Neural cell (in vitro differentiated cells): ENCODE results near the gene SCUBE2. TPM values are rescaled to one million over a fixed set of nuclear protein-coding genes. Genes with fewer than 3 reads are reported as not detected.
A peak's percentile ranks its signal among the peaks of the same experiment; 100 is the strongest.

Source experiments
- H2AFZ ChIP-seq: fragments of 200-600, 300-800 bp; sonication (generic), shearing (Covaris generic); 2 replicates; pipeline ENCODE4 v1.6.0; 2014; ENCODE audit warnings: low read depth, mild to moderate bottlenecking, antibody characterized with exemption, low read length, moderate library complexity
- H3F3A ChIP-seq: fragments of 200-600 bp; shearing (Covaris generic); 2 replicates; pipeline ENCODE4 v1.6.1; 2016; ENCODE audit warnings: mild to moderate bottlenecking, moderate library complexity, mixed read lengths, antibody characterized with exemption, low read length; ENCODE audit not compliant: insufficient read depth, poor library complexity, severe bottlenecking
- H3K27ac ChIP-seq: fragments of 200-600, 300-800 bp; sonication (generic), shearing (Covaris generic); 2 replicates; pipeline ENCODE4 v1.5.1; 2014; ENCODE audit warnings: mild to moderate bottlenecking, low read length, moderate library complexity
- H3K27me3 ChIP-seq: fragments of 300-800, 200-600 bp; sonication (generic), shearing (Covaris generic); 2 replicates; pipeline ENCODE4 v1.6.0; 2014; ENCODE audit warnings: mild to moderate bottlenecking, low read depth, low read length, moderate library complexity; ENCODE audit not compliant: insufficient read depth
- H3K36me3 ChIP-seq: fragments of 300-800, 200-600 bp; sonication (generic), shearing (Covaris generic); 2 replicates; pipeline ENCODE4 v1.5.1; 2014; ENCODE audit warnings: mild to moderate bottlenecking, antibody characterized with exemption, low read length, moderate library complexity; ENCODE audit not compliant: insufficient read depth
- H3K4me2 ChIP-seq: fragments of 300-800, 200-600 bp; sonication (generic), shearing (Covaris generic); 2 replicates; pipeline ENCODE4 v1.6.0; 2014; ENCODE audit warnings: mild to moderate bottlenecking, low read length
- H3K4me3 ChIP-seq: fragments of 300-800, 200-600 bp; sonication (generic), shearing (Covaris generic); 2 replicates; pipeline ENCODE4 v1.5.1; 2014; ENCODE audit warnings: mild to moderate bottlenecking, low read length, moderate library complexity
- H3K79me2 ChIP-seq: fragments of 200-600 bp; shearing (Covaris generic); replicated peaks from 2 replicates; pipeline ENCODE4 v1.6.0; 2014; ENCODE audit warnings: mild to moderate bottlenecking, low read length, moderate library complexity; ENCODE audit not compliant: insufficient read depth
- H3K9ac ChIP-seq: fragments of 300-800, 200-600 bp; sonication (generic), shearing (Covaris generic); 2 replicates; pipeline ENCODE4 v1.6.1; 2016; ENCODE audit warnings: mild to moderate bottlenecking, low read length, mixed read lengths
- H3K9me2 ChIP-seq: fragments of 200-600 bp; shearing (Covaris generic); 2 replicates; pipeline ENCODE4 v1.6.1; 2016; ENCODE audit warnings: mild to moderate bottlenecking, low read length, mixed read lengths; ENCODE audit not compliant: insufficient read depth
- H3K9me3 ChIP-seq: fragments of 200-600, 300-800 bp; sonication (generic), shearing (Covaris generic); 2 replicates; pipeline ENCODE4 v1.6.1; 2016; ENCODE audit warnings: mild to moderate bottlenecking, mixed run types, low read length, moderate library complexity, mixed read lengths
- H4K20me1 ChIP-seq: fragments of 200-600 bp; shearing (Covaris generic); 2 replicates; pipeline ENCODE4 v1.6.1; 2016; ENCODE audit warnings: mild to moderate bottlenecking, mixed run types; ENCODE audit not compliant: insufficient read depth
- EP300 ChIP-seq: fragments of 450-650 bp; conservative IDR thresholded peaks from 2 replicates; pipeline ENCODE4 v1.6.1; 2014; ENCODE audit warnings: antibody characterized with exemption, mild to moderate bottlenecking, moderate library complexity; ENCODE audit not compliant: poor library complexity, severe bottlenecking
- EZH2 ChIP-seq: fragments of 200-600, 300-800 bp; shearing (Covaris generic), sonication (generic); IDR thresholded peaks from 2 replicates; pipeline ENCODE4 v1.6.1; 2014; ENCODE audit warnings: antibody characterized with exemption, low read length, borderline replicate concordance, mild to moderate bottlenecking; ENCODE audit not compliant: insufficient read depth, poor library complexity, severe bottlenecking
- MXI1 ChIP-seq: fragments of 450-650 bp; conservative IDR thresholded peaks from 2 replicates; pipeline ENCODE4 v1.6.1; 2014; ENCODE audit warnings: antibody characterized with exemption, mild to moderate bottlenecking; ENCODE audit not compliant: poor library complexity, severe bottlenecking
- POLR2AphosphoS5 ChIP-seq: IDR thresholded peaks from 2 replicates; pipeline ENCODE4 v1.6.1; 2012
- RAD21 ChIP-seq: fragments of 450-650 bp; conservative IDR thresholded peaks from 2 replicates; pipeline ENCODE4 v1.6.1; 2014; ENCODE audit warnings: antibody characterized with exemption, mild to moderate bottlenecking, moderate library complexity
- SMC3 ChIP-seq: fragments of 450-650 bp; conservative IDR thresholded peaks from 2 replicates; pipeline ENCODE4 v1.6.1; 2014; ENCODE audit warnings: antibody characterized with exemption, mild to moderate bottlenecking, moderate library complexity; ENCODE audit not compliant: poor library complexity
- TAF1 ChIP-seq: IDR thresholded peaks from 2 replicates; pipeline ENCODE4 v1.6.1; 2012; ENCODE audit warnings: low read depth
- polyA plus RNA-seq: library from polyadenylated mRNA; depleted of rRNA; stranded (reverse); fragments of >200 nt; gene quantifications from 2 replicates; pipeline ENCODE4 v1.2.3, GENCODE V29; 2014
- TF ChIP-seq, protein P1 (sequence below): fragments of 450-650 bp; IDR thresholded peaks from 2 replicates; pipeline ENCODE4 v1.5.1; 2014; ENCODE audit warnings: antibody characterized with exemption, mild to moderate bottlenecking, moderate library complexity; ENCODE audit not compliant: poor library complexity, severe bottlenecking
- TF ChIP-seq, protein P2 (sequence below): IDR thresholded peaks from 2 replicates; pipeline ENCODE4 v1.6.1; 2012; ENCODE audit warnings: borderline replicate concordance

The SCUBE2 gene
- polyA plus RNA-seq, 1 donor from 2014 or later: 2.6 TPM

DNA sequence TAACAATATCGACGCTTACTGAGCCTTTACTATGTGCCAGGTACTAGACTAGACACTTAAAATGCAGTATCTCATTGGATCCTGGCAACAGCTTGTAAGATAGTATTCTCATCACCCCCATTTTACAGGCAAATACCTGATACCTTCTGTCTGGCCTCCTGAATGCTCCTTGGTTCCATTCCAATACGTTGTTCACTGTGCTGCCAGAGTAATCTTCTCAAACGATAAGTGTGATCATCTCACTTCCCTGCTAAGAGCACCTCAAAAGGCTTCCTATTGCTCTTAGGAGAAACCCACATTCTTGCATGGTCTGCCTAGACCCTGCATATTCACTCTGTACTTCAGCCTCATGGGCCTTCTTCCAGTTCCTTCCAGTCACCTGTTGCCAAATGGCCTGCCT, 86.3 kb downstream of the SCUBE2 start:
- Histone ChIP-seq H3K4me2 (no peak overlapping the region), H2AFZ (no peak overlapping the region), H3K27me3 (peaks cover 62% of the 10 kb centered on the region), H3K79me2 (no peaks in the 10 kb centered on the region), H3K9me3 (no peaks in the 10 kb centered on the region), H3K36me3 (no peaks in the 10 kb centered on the region), H3K27ac (no peak overlapping the region), H3K9ac (no peak overlapping the region), H3F3A (no peaks in the 10 kb centered on the region), H3K9me2 (no peaks in the 10 kb centered on the region), H3K4me3 (no peak overlapping the region), H4K20me1 (no peaks in the 10 kb centered on the region)
- TF ChIP-seq EZH2 (no peak), RAD21 (no peak), SMC3 (no peak), EP300 (no peak), TAF1 (no peak), POLR2AphosphoS5 (no peak), MXI1 (no peak)
- TF ChIP-seq, protein P1, sequence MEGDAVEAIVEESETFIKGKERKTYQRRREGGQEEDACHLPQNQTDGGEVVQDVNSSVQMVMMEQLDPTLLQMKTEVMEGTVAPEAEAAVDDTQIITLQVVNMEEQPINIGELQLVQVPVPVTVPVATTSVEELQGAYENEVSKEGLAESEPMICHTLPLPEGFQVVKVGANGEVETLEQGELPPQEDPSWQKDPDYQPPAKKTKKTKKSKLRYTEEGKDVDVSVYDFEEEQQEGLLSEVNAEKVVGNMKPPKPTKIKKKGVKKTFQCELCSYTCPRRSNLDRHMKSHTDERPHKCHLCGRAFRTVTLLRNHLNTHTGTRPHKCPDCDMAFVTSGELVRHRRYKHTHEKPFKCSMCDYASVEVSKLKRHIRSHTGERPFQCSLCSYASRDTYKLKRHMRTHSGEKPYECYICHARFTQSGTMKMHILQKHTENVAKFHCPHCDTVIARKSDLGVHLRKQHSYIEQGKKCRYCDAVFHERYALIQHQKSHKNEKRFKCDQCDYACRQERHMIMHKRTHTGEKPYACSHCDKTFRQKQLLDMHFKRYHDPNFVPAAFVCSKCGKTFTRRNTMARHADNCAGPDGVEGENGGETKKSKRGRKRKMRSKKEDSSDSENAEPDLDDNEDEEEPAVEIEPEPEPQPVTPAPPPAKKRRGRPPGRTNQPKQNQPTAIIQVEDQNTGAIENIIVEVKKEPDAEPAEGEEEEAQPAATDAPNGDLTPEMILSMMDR: no peak
- TF ChIP-seq, protein P2, sequence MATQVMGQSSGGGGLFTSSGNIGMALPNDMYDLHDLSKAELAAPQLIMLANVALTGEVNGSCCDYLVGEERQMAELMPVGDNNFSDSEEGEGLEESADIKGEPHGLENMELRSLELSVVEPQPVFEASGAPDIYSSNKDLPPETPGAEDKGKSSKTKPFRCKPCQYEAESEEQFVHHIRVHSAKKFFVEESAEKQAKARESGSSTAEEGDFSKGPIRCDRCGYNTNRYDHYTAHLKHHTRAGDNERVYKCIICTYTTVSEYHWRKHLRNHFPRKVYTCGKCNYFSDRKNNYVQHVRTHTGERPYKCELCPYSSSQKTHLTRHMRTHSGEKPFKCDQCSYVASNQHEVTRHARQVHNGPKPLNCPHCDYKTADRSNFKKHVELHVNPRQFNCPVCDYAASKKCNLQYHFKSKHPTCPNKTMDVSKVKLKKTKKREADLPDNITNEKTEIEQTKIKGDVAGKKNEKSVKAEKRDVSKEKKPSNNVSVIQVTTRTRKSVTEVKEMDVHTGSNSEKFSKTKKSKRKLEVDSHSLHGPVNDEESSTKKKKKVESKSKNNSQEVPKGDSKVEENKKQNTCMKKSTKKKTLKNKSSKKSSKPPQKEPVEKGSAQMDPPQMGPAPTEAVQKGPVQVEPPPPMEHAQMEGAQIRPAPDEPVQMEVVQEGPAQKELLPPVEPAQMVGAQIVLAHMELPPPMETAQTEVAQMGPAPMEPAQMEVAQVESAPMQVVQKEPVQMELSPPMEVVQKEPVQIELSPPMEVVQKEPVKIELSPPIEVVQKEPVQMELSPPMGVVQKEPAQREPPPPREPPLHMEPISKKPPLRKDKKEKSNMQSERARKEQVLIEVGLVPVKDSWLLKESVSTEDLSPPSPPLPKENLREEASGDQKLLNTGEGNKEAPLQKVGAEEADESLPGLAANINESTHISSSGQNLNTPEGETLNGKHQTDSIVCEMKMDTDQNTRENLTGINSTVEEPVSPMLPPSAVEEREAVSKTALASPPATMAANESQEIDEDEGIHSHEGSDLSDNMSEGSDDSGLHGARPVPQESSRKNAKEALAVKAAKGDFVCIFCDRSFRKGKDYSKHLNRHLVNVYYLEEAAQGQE: no peak

- peak overlapping the region; percentile 82 for H3K4me3 ChIP-seq
- no peaks in the 10 kb centered on the region for H4K20me1 ChIP-seq
- H3F3A ChIP-seq: no peaks in the 10 kb centered on the region
- H3K9me3 ChIP-seq: no peaks in the 10 kb centered on the region
- H3K9ac ChIP-seq: peak overlapping the region; percentile 66
- H3K36me3 ChIP-seq: no peaks in the 10 kb centered on the region
- H3K9me2 ChIP-seq: no peaks in the 10 kb centered on the region
- no peak overlapping the region for H3K27ac ChIP-seq
- H3K79me2 ChIP-seq: no peaks in the 10 kb centered on the region
- H2AFZ ChIP-seq: no peak overlapping the region
- TF ChIP-seq TAF1: no peak
- TF ChIP-seq, protein P1: no peak
- no peak for TF ChIP-seq RAD21
- TF ChIP-seq EZH2: no peak
- TF ChIP-seq, protein P2: no peak
- TF ChIP-seq EP300: no peak
- TF ChIP-seq POLR2AphosphoS5: no peak
- no peak for TF ChIP-seq MXI1
- no peak for TF ChIP-seq SMC3
- H3K4me2 ChIP-seq: no peak overlapping the region
- H3K27me3 ChIP-seq: peaks cover 62% of the 10 kb centered on the region
Observed at GRCh38 chr11:9004183-9004926, 87.0 kb downstream of the SCUBE2 start.
